ENCODE measurements around the gene STRAP.
"Not testable (repeated sequence)": the region's sequence is repeated elsewhere in the genome, so short reads cannot be mapped to it uniquely, and the experiment has no call there.

STRAP gene

GRCh38 chr12:15932971-15933370 is 50.8 kb downstream of the STRAP start:
- TF ChIP-seq CTCF (IDR thresholded peaks at IDR 0.05; ENCODE audit: control insufficient read depth, extremely low read depth, insufficient read depth) = no peak
- DNase-seq (ENCODE audit: low read depth) = no peak

GRCh38 chr12:15933751-15934150 is 51.6 kb downstream of the STRAP start:
- TF ChIP-seq CTCF (IDR thresholded peaks at IDR 0.05; ENCODE audit: control insufficient read depth, extremely low read depth, insufficient read depth) = no peak
- no peak for DNase-seq (ENCODE audit: low read depth)
- no peak overlapping the region for H3K4me3 ChIP-seq (ENCODE audit: low read depth, low read length)

More at GRCh38 chr12:15932971-15933370, 50.8 kb downstream of the STRAP start:
- H3K4me3 ChIP-seq (ENCODE audit: low read depth, low read length) = no peak overlapping the region

GRCh38 chr12:15936751-15937150 is 54.6 kb downstream of the STRAP start:
- DNase-seq (ENCODE audit: low read depth) = no peak
- H3K4me3 ChIP-seq (ENCODE audit: low read depth, low read length) = no peak overlapping the region
- TF ChIP-seq CTCF (IDR thresholded peaks at IDR 0.05; ENCODE audit: control insufficient read depth, extremely low read depth, insufficient read depth) = no peak

GRCh38 chr12:15937902-15938301 is 55.7 kb downstream of the STRAP start:
- H3K4me3 ChIP-seq (ENCODE audit: low read depth, low read length) = no peak overlapping the region
- no peak for TF ChIP-seq CTCF (IDR thresholded peaks at IDR 0.05; ENCODE audit: control insufficient read depth, extremely low read depth, insufficient read depth)
- DNase-seq (ENCODE audit: low read depth) = no peak

- DNase-seq (ENCODE audit: low read depth) = no peak
- TF ChIP-seq CTCF (IDR thresholded peaks at IDR 0.05; ENCODE audit: control insufficient read depth, extremely low read depth, insufficient read depth) = no peak
- no peak overlapping the region for H3K4me3 ChIP-seq (ENCODE audit: low read depth, low read length)
Observed at GRCh38 chr12:15939111-15939510, 56.9 kb downstream of the STRAP start.

- TF ChIP-seq CTCF (IDR thresholded peaks at IDR 0.05; ENCODE audit: control insufficient read depth, extremely low read depth, insufficient read depth) = no peak
- no peak overlapping the region for H3K4me3 ChIP-seq (ENCODE audit: low read depth, low read length)
- no peak for DNase-seq (ENCODE audit: low read depth)
Observed at GRCh38 chr12:15942475-15942874, 60.3 kb downstream of the STRAP start.

- not testable (repeated sequence) for H3K4me3 ChIP-seq (ENCODE audit: low read depth, low read length); DNase-seq (ENCODE audit: low read depth)
Observed at GRCh38 chr12:15943519-15943918, 61.3 kb downstream of the STRAP start.

GRCh38 chr12:15948461-15948860 is 66.3 kb downstream of the STRAP start:
- not testable (repeated sequence) for H3K4me3 ChIP-seq (ENCODE audit: low read depth, low read length); DNase-seq (ENCODE audit: low read depth)
